ENCODE data around the gene OXER1. TPM values are rescaled to one million over a fixed set of nuclear protein-coding genes. Genes with fewer than 3 reads are reported as not detected.

The OXER1 gene
- total and polyA plus RNA-seq, 11 donors: 0.22 to 2.2 (median 0.48) TPM; not detected in 2

GRCh38 chr2:42752816-42753813, 10.8 kb downstream of the OXER1 start:
- no peaks in the 10 kb centered on the region for H3K9me3 ChIP-seq
- WGBS, 4 donors: 91 to 93% (median 92%) methylated on average over 24 of the region's 24 CpGs
- no peaks in the 10 kb centered on the region for H3K27me3 ChIP-seq
- peaks cover 0 to 50% (median 16%) of the 10 kb centered on the region in 12 donors for H3K4me1 ChIP-seq
- H3K27ac ChIP-seq: peak overlapping the region in 1 of 12 donors; percentile 68
- H3K4me3 ChIP-seq: no peak overlapping the region
- DNase-seq (no peak), ATAC-seq (peak in 1 of 4 donors; percentile 31)
- TF ChIP-seq CTCF (IDR thresholded peaks at IDR 0.05): no peak
- no peak for TF ChIP-seq POLR2A (IDR thresholded peaks at IDR 0.05)
- H3K36me3 ChIP-seq: peaks cover 0 to 4% (median 0%) of the 10 kb centered on the region in 9 donors
- intact Hi-C loops (cut with DNase I): loop anchor here in 1 of 10 donors (10.0 kb wide), 1 partner anchor 78 kb away; no protein-coding TSS in a partner anchor

- no peak for DNase-seq
- no peaks in the 10 kb centered on the region for H3K27me3 ChIP-seq
- intact Hi-C loops (cut with DNase I): loop anchor here in 1 of 10 donors (10.0 kb wide), 1 partner anchor 78 kb away; no protein-coding TSS in a partner anchor
- ATAC-seq: peak in 3 of 4 donors; percentile 43 to 59 (median 53)
- H3K4me3 ChIP-seq: no peak overlapping the region
- WGBS, 4 donors: 66 to 81% (median 75%) methylated on average over 2 of the region's 2 CpGs
- H3K4me1 ChIP-seq: peaks cover 0 to 50% (median 16%) of the 10 kb centered on the region in 12 donors
- peaks cover 0 to 6% (median 0%) of the 10 kb centered on the region in 9 donors for H3K36me3 ChIP-seq
- no peak for TF ChIP-seq POLR2A (IDR thresholded peaks at IDR 0.05)
- TF ChIP-seq CTCF (IDR thresholded peaks at IDR 0.05): no peak
- peak overlapping the region in 1 of 12 donors; percentile 68 for H3K27ac ChIP-seq
- H3K9me3 ChIP-seq: no peaks in the 10 kb centered on the region
Measured at GRCh38 chr2:42752314-42752713, 11.6 kb downstream of the OXER1 start.

- H3K27me3 ChIP-seq: no peaks in the 10 kb centered on the region
- no peak for TF ChIP-seq CTCF (IDR thresholded peaks at IDR 0.05)
- TF ChIP-seq POLR2A (IDR thresholded peaks at IDR 0.05): no peak
- ATAC-seq (no peak), DNase-seq (no peak)
- intact Hi-C loops (cut with DNase I): no loop called here
- peaks cover 0 to 10% (median 0%) of the 10 kb centered on the region in 9 donors for H3K36me3 ChIP-seq
- H3K4me3 ChIP-seq: no peak overlapping the region
- peaks cover 0 to 26% (median 5%) of the 10 kb centered on the region in 12 donors for H3K4me1 ChIP-seq
- no peak overlapping the region for H3K27ac ChIP-seq
- WGBS, 4 donors: 94 to 100% (median 97%) methylated on average over 4 of the region's 4 CpGs
- H3K9me3 ChIP-seq: no peaks in the 10 kb centered on the region
Measured at GRCh38 chr2:42748840-42749239, 15.1 kb downstream of the OXER1 start.

GRCh38 chr2:42747422-42747821, 16.5 kb downstream of the OXER1 start:
- intact Hi-C loops (cut with DNase I): no loop called here
- Histone ChIP-seq H3K36me3 (peaks cover 0 to 10% (median 0%) of the 10 kb centered on the region in 9 donors), H3K9me3 (no peaks in the 10 kb centered on the region), H3K4me3 (no peak overlapping the region), H3K27me3 (no peaks in the 10 kb centered on the region), H3K27ac (no peak overlapping the region), H3K4me1 (peaks cover 0 to 13% (median 0%) of the 10 kb centered on the region in 12 donors)
- no peak for DNase-seq
- TF ChIP-seq CTCF (IDR thresholded peaks at IDR 0.05) (no peak), POLR2A (IDR thresholded peaks at IDR 0.05) (no peak)
- 96 to 99% (median 98%) methylated on average over 3 of the region's 3 CpGs for WGBS, 4 donors
- no peak for ATAC-seq
